GM18909 (cell line): ENCODE results near the gene MAG.

Experiments
- ATAC-seq: cut with Tn5 transposase; IDR thresholded peaks from one replicate; pipeline ENCODE4 v1.9.1; 2021; ENCODE audit warnings: mild to moderate bottlenecking; ENCODE audit not compliant: unreplicated experiment, poor library complexity

The MAG gene

DNA sequence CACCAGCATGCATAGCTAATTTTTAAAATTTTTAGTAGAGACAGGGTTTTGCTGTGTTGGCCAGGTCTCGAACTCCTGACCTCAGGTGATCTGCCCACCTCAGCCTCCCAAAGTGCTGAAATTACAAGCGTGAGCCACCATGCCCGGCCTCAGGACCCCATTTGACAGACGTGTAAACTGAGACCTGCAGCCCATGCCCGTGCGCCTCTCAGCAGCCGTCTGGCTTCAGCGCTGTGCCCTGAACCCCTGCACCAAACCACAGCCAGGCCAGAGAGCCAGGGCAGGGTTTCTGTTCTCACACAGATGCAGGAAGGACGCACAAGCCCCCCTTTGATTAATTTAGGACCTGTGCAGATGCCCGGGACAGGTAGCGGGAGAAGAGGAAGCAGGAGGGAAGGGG, 48.5 kb downstream of the MAG start:
- ATAC-seq, result no peak

DNA sequence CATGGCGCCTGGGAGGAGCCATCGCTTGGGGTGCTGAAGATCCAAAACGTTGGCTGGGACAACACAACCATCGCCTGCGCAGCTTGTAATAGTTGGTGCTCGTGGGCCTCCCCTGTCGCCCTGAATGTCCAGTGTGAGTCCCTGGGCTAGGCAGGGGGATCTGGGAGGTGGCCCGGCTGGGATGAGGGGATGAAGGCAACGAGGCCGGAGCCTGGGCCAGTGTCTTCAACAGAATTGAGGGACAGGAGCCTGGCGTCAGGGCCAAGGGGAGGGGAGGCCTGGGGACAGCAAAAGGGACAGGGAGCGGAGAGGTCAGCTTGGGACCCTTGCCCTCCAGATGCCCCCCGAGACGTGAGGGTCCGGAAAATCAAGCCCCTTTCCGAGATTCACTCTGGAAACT, 49.0 kb downstream of the MAG start:
- no peak for ATAC-seq

DNA sequence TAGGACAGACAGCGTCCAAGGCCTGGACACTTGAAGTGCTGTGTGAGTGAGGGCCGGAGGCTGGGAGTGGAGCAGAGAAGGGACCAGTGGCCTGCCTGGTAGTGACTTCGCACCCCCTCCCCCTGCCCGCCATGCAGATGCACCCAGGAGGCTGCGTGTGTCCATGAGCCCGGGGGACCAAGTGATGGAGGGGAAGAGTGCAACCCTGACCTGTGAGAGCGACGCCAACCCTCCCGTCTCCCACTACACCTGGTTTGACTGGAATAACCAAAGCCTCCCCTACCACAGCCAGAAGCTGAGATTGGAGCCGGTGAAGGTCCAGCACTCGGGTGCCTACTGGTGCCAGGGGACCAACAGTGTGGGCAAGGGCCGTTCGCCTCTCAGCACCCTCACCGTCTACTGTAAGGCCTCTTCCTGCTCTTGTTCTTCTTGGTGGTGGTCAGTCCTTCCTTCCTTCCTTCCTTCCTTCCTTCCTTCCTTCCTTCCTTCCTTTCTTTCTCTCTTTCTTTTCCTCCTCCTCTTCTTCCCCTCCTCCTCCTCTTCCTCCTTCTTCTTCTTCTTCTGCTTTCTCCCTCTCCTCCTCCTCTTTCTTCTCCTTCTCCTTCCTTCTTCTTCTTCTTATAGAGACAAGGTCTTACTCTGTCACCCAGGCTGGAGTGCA, 49.7 kb downstream of the MAG start:
- no peak for ATAC-seq

GRCh38 chr19:35342430-35342829, 50.5 kb downstream of the MAG start:
- no peak for ATAC-seq

DNA sequence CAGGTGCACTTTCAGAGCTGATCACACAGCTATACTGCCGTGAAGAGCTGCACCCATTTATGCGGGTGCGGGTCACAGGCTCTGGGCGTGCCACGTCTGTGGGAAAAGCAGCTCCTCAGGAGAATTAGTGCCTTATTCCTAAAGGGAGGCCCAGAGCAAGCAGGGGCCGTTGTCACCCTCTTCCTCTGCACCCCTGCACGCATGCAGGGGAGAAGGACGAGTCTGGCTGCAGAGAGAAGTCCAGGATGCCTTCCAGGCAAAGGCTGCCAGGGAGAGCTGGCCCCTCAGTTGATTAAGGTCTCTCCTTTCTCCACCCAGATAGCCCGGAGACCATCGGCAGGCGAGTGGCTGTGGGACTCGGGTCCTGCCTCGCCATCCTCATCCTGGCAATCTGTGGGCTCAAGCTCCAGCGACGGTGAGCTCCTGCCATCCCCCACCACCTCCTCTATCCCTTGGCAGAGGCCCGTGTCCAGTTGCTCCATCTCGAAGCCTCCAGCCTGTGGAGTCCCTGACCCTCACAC, 52.6 kb downstream of the MAG start:
- ATAC-seq, result no peak

DNA sequence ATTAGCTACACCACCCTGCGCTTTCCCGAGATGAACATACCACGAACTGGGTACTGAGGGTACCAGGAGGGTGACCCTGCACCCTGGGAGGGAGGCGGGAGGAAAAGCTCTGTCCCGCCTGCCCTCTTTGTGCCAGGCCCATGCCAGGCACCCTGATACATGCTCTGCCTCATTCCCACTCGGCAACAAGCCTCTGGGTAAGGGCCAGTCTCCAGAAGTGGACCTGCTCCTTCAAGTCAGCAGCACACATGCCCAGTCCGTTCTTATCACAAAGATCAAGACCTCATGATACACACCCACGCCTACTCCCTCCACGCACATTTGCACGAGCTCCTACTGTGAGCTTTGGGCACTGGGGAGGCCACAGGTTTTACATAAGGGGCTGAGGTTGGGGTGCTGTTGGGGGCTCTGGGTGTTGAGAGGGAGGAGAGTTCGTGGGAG, 53.7 kb downstream of the MAG start:
- no peak for ATAC-seq

DNA sequence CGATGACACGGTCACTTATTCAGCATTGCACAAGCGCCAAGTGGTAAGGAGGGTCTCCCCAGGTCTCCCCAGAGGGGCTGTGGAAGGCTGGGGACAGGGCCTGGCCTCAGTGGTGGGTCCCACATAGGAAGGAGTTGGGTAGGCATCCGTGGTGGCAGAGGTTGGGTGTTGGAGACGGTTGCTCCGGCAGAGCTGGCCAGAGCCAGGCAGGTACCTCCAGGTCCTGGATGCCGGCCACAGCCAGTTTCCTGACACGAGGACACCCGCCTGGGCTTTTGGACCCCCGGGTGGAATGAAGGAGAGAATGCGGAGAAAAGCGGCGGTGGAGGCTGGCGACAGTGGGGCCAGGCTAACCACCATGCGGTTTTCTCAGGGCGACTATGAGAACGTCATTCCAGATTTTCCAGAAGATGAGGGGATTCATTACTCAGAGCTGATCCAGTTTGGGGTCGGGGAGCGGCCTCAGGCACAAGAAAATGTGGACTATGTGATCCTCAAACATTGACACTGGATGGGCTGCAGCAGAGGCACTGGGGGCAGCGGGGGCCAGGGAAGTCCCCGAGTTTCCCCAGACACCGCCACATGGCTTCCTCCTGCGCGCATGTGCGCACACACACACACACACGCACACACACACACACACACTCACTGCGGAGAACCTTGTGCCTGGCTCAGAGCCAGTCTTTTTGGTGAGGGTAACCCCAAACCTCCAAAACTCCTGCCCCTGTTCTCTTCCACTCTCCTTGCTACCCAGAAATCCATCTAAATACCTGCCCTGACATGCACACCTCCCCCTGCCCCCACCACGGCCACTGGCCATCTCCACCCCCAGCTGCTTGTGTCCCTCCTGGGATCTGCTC, 54.5 kb downstream of the MAG start:
- ATAC-seq, result no peak

GRCh38 chr19:35347171-35347929, 55.4 kb downstream of the MAG start, which contains the start of gene FFAR1:
FFAR1 (plus strand) TSS chr19:35347902; CDS start chr19:35351552, 3,650 bp downstream.
- ATAC-seq, result peak; percentile 59

DNA sequence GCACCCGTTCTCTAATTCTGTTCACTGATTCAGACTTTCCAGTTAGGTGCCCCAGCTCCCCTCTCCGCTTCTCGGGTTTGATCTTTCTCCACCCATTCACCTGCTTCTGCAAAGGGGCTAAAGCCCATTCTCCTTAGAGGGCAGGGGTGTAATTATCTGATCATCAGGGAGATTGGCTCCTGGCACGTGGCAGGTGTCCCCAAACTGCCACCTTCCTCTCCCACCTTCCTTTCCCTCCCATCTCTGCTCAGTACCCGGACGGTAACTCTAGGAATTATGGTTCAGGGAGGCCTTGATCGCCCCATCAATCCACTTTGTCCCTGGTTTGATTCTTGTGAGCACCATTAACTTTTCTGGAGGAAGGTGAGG, 56.0 kb downstream of the MAG start:
- no peak for ATAC-seq

GRCh38 chr19:35348911-35349611, 57.1 kb downstream of the MAG start:
- no peak for ATAC-seq

DNA sequence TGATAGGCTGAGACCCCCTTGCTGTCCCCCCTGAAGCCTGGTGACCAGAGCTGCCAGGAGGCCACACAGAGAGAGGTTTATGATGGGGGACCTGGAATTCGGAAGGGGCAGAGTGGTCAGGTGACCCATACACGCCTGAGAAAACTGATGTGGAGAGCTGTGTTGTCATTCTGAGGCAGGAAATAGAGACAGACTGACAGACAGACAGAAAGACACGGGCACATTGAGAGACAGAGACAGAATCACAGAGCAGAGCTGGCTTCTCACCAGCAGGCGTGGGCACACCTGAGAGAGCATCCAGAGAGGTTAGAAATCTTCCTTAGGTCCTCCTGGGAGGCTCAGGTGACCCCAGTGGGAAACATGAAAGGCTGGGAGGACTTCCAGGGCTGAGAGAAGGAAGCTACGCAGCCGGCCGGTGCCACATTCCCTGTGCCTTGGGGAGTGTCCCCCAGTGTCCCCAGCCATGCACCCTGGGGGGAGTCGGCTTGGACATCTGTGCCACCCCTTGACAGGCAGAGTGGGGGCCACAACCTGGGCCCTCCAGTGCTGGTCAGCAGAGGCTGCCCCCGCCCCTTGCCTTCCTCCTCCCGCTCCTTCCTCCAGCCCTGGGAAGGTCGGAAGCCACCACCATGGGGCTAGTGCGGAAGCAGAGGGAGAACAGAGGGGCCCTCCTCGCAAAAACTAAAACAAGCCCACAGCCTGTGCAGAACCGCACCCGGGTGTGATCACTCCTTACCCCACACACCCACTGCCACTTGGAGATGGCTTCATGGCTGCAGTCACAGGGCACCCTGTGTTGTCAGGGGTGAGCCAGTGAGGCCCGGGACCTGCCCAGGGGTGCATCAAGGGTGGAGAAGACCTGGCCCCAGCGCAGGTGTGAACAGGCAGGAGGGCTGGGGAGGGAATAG, 57.9 kb downstream of the MAG start:
- no peak for ATAC-seq

DNA sequence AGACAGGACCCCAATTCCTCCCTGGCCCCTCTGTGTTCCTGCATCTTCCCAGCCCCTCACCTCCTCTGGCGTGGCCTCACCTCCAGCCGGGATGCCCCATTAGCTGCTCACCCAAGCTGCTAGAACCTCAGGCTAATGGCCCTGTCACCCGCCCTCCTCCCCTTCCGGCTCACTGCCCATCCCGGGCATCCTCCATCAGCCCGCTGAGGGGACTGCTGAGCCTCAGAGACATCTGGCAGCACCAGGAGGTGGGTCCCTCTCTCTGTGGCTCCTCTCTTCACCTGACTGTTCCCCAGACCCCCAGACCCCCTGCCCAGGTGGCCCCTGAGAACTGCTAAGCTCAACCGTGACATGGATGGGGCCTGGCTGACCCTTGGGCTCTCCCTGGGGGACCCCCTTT, 58.6 kb downstream of the MAG start:
- no peak for ATAC-seq

GRCh38 chr19:35351411-35352176, 59.6 kb downstream of the MAG start:
- ATAC-seq, result no peak

- no peak for ATAC-seq
Measured at GRCh38 chr19:35352177-35352447, 60.2 kb downstream of the MAG start.

DNA sequence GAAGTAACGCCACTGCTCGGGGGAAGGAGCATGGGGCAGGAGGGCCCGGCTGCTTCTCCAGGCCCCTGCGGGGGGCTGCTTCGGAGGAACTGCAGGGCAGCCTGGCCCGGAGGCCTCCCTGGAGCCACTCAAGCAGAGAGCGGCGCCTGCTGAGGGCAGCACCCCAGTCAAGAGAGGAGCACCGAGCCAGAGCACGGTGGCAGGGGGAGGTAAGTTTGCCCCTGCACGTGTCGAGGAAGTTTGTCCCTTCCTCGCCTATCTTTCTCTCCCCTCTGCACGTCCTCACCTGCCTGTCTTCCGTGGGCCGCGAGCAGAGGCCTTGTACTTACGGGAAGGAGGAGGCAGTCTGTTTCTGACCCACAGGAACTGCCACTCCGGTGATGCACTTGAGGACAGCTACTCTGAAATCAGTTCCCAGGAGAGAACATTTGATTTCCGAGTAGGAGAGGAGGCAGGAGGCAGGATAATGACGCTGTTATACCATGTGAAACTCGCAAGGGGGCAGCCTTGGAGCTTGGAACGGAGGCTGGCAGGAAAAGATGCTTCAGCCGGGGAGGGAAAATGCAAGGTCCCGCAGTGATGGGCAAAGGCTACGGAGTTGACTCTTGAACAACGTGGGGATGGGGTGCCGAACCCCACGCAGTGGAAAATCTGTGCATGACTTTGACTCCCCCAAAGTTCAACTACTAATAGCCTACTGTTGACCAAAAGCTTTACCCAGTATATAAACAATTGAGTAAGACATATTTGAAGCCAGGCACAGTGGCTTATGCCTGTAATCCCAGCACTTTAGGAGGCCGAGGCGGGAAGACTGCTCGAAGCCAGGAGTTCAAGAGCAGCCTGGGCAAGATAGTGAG, 60.7 kb downstream of the MAG start:
- no peak for ATAC-seq

DNA sequence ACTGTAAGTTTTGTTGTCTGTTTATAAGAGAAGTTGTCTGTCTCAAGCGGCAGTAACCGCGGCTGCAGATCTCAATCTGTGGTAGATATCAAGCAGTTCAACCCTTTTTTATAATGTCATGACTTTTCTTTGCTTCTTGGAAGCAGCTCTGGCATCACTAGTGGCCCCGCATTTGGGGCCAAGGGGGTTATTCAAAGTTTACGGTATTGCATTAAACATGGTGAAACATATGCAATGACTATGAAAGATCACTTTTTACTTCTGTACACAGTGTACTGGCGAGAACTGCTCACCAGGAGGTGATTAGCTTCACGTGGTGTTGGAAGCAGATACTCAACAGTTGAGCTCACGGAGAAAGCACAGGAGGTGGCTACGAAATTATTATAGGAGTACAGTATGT, 61.7 kb downstream of the MAG start:
- ATAC-seq, result no peak

- ATAC-seq, result no peak
Measured at GRCh38 chr19:35354898-35355297, 62.9 kb downstream of the MAG start.
